DOHH2 (cell line): Measurements from ENCODE around the gene NUMBL.

ENCODE experiments used
- H3F3A ChIP-seq: fragments of 200-600 bp; sonication (generic), shearing (Covaris generic); 2 replicates; pipeline ENCODE4 v1.6.0; 2016; ENCODE audit warnings: antibody characterized with exemption, mild to moderate bottlenecking; ENCODE audit not compliant: control insufficient read depth, insufficient read depth
- H3K27ac ChIP-seq: fragments of 200-600 bp; sonication (generic); 2 replicates; pipeline ENCODE4 v1.5.1; 2014; ENCODE audit warnings: low read depth, mild to moderate bottlenecking, low read length, moderate library complexity
- H3K27me3 ChIP-seq: fragments of 200-600 bp; sonication (generic); 2 replicates; pipeline ENCODE4 v1.6.1; 2014; ENCODE audit warnings: mild to moderate bottlenecking, low read length, mixed read lengths; ENCODE audit not compliant: control insufficient read depth
- H3K36me3 ChIP-seq: fragments of 200-600 bp; sonication (generic); 2 replicates; pipeline ENCODE4 v1.6.1; 2014; ENCODE audit warnings: mild to moderate bottlenecking, low read length, moderate library complexity, mixed read lengths; ENCODE audit not compliant: control insufficient read depth
- H3K4me1 ChIP-seq: fragments of 200-600 bp; sonication (generic); 2 replicates; pipeline ENCODE4 v1.6.1; 2014; ENCODE audit warnings: mild to moderate bottlenecking, low read length, mixed read lengths; ENCODE audit not compliant: control insufficient read depth
- H3K4me2 ChIP-seq: fragments of 200-600 bp; sonication (generic); 2 replicates; pipeline ENCODE4 v1.6.0; 2014; ENCODE audit warnings: mild to moderate bottlenecking, low read length, moderate library complexity
- H3K4me3 ChIP-seq: fragments of 200-600 bp; sonication (generic); 2 replicates; pipeline ENCODE4 v1.5.1; 2014; ENCODE audit warnings: mild to moderate bottlenecking, low read length, mixed read lengths
- H3K79me2 ChIP-seq: fragments of 200-600 bp; sonication (generic); 2 replicates; pipeline ENCODE4 v1.6.1; 2014; ENCODE audit warnings: mild to moderate bottlenecking, low read length, mixed read lengths; ENCODE audit not compliant: control insufficient read depth
- H3K9me2 ChIP-seq: fragments of 200-600 bp; sonication (generic); replicated peaks from 2 replicates; pipeline ENCODE4 v1.6.1; 2014; ENCODE audit warnings: mild to moderate bottlenecking, low read length, mixed read lengths; ENCODE audit not compliant: control insufficient read depth
- H3K9me3 ChIP-seq: fragments of 200-600 bp; sonication (generic); 2 replicates; pipeline ENCODE4 v1.6.1; 2014; ENCODE audit warnings: antibody characterized with exemption, low read length, mixed read lengths; ENCODE audit not compliant: control insufficient read depth, insufficient read depth
- H4K20me1 ChIP-seq: fragments of 200-600 bp; sonication (generic); 2 replicates; pipeline ENCODE4 v1.6.0; 2014; ENCODE audit warnings: low read depth, mild to moderate bottlenecking, antibody characterized with exemption, low read length, moderate library complexity; ENCODE audit not compliant: control insufficient read depth, insufficient read depth
- EZH2phosphoT487 ChIP-seq: fragments of 200-600 bp; sonication (generic); IDR thresholded peaks from 2 replicates; pipeline ENCODE4 v1.6.1; 2017; ENCODE audit warnings: borderline replicate concordance, mild to moderate bottlenecking, antibody characterized with exemption, low read length, moderate library complexity, mixed read lengths
- TF ChIP-seq, protein P1 (sequence below): fragments of 200-600 bp; sonication (generic); IDR thresholded peaks from one replicate; pipeline ENCODE4 v1.5.1; 2014; ENCODE audit warnings: antibody characterized with exemption, mild to moderate bottlenecking, low read depth, low read length; ENCODE audit not compliant: poor library complexity, severe bottlenecking

NUMBL gene

DNA sequence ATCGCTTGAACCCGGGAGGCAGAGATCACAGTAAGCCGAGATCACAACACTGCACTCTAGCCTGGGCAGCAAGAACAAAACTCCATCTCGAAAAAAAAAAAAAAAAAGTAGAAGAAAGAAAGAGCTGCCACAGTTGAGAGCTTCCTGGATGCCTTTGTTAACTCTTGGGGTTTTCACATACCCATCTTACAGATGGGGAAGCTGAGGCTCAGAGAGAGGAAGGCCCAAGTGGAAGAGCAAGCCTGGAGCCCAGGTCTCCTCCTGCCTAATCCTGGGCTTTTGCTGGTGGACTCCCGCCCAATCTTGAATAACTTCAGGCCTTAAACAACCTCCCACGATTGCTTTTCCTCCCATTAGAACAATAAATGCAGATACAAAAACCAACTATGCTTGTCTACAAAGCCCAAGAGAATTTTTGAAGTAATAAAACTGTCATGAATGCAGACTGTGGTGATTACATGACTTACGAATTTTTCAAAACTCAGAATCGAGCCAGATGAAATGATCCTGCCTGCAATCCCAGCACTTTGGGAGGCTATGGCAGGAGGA is 47.6 kb downstream of the NUMBL start:
- no peak overlapping the region for H3K27ac ChIP-seq
- peaks cover 29% of the 10 kb centered on the region for H3K4me1 ChIP-seq
- H3K4me3 ChIP-seq: no peak overlapping the region
- H3K27me3 ChIP-seq: no peaks in the 10 kb centered on the region
- no peaks in the 10 kb centered on the region for H3K9me3 ChIP-seq
- H3K36me3 ChIP-seq: no peaks in the 10 kb centered on the region
- H3K9me2 ChIP-seq: no peaks in the 10 kb centered on the region
- H4K20me1 ChIP-seq: no peaks in the 10 kb centered on the region
- TF ChIP-seq, protein P1, sequence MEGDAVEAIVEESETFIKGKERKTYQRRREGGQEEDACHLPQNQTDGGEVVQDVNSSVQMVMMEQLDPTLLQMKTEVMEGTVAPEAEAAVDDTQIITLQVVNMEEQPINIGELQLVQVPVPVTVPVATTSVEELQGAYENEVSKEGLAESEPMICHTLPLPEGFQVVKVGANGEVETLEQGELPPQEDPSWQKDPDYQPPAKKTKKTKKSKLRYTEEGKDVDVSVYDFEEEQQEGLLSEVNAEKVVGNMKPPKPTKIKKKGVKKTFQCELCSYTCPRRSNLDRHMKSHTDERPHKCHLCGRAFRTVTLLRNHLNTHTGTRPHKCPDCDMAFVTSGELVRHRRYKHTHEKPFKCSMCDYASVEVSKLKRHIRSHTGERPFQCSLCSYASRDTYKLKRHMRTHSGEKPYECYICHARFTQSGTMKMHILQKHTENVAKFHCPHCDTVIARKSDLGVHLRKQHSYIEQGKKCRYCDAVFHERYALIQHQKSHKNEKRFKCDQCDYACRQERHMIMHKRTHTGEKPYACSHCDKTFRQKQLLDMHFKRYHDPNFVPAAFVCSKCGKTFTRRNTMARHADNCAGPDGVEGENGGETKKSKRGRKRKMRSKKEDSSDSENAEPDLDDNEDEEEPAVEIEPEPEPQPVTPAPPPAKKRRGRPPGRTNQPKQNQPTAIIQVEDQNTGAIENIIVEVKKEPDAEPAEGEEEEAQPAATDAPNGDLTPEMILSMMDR: no peak
- TF ChIP-seq EZH2phosphoT487: no peak
- no peak overlapping the region for H3K4me2 ChIP-seq
- no peaks in the 10 kb centered on the region for H3F3A ChIP-seq
- no peaks in the 10 kb centered on the region for H3K79me2 ChIP-seq

DNA sequence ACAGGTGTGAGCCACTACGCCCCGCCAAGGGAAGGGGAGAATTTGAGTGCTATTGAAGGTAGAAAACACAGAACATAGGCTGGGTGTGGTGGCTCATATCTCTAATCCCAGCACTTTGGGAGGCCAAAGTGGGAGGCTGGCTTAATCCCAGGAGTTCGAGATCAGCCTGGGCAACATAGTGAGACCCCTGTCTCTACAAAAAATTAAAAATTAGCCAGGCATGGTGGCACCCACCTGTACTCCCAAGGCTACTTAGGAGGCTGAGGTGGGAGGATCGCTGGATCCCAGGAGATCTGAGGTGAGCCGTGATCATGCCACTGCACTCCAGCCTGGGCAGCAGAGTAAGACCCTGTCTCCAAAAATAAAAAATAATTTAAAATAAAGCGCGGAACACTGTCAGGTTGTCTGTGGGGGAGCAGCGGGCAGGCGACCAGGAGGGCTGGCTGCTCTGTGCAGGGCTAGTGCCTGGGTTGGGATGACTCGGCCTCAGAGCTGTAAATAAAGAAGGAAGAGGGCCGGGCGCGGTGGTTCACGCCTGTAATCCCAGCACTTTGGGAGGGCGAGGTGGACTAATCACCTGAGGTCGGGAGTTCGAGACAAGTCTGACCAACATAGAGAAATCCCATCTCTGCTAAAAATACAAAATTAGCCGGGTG is 48.3 kb downstream of the NUMBL start:
- Histone ChIP-seq H3K4me3 (no peak overlapping the region), H3F3A (no peaks in the 10 kb centered on the region), H3K27ac (no peak overlapping the region), H3K27me3 (no peaks in the 10 kb centered on the region), H3K4me1 (peaks cover 29% of the 10 kb centered on the region), H3K9me3 (no peaks in the 10 kb centered on the region), H3K36me3 (no peaks in the 10 kb centered on the region), H3K9me2 (no peaks in the 10 kb centered on the region), H3K4me2 (no peak overlapping the region), H4K20me1 (no peaks in the 10 kb centered on the region), H3K79me2 (no peaks in the 10 kb centered on the region)
- TF ChIP-seq EZH2phosphoT487: no peak
- TF ChIP-seq, protein P1: no peak

DNA sequence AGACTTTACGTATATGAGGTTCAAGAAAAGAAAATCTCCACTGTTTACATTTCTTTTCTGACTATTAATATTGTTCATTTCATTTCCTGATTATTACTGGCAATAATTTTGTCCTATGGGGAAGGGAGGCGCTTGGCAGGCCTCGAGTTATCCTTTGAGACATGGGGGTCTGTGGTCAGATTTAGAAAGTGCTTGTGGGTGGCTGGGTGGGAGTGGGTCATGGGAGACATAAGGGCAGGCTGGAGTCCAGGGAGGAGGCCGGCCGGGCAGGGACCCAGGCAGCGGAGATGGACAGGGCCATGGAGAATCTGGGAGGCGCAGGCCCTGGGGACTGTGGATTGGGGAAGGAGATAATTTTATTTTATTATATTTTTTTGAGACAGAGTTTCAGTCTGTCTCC is 49.2 kb downstream of the NUMBL start:
- peaks cover 29% of the 10 kb centered on the region for H3K4me1 ChIP-seq
- H3K36me3 ChIP-seq: no peaks in the 10 kb centered on the region
- H3F3A ChIP-seq: no peaks in the 10 kb centered on the region
- H3K9me2 ChIP-seq: no peaks in the 10 kb centered on the region
- H3K27ac ChIP-seq: peak overlapping the region; percentile 27
- peak overlapping the region; percentile 71 for H3K4me2 ChIP-seq
- no peak overlapping the region; the same call in 1 of the 2 replicates for H3K4me3 ChIP-seq
- no peak for TF ChIP-seq EZH2phosphoT487
- TF ChIP-seq, protein P1: no peak
- H4K20me1 ChIP-seq: no peaks in the 10 kb centered on the region
- no peaks in the 10 kb centered on the region for H3K27me3 ChIP-seq
- H3K79me2 ChIP-seq: no peaks in the 10 kb centered on the region
- no peaks in the 10 kb centered on the region for H3K9me3 ChIP-seq
